Pons (tissue), 1 donor: ENCODE results near the gene FBXL7.

Source experiments
- DNase-seq: peaks from one replicate; pipeline ENCODE4 v3.0.0-alpha.2; 2016; ENCODE audit warnings: low spot score

The FBXL7 gene

DNA sequence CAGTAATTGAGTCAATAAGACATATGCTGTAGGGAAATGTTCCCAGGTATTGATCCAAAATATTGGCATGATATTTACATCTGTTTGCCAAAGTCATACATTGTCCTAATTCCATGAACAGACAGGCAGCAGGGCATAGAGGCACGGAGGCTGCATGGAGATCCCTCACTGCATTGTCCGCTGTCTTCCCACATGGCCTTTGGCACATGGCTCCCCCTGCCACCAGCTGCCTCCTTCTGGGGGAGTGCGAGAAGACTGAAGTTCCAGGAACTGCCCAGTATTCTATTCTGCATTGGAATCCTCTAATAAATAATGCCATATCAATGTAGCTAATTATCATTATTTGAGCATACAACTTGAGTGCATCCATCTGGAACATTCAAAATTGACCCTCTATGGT, 269.0 kb downstream of the FBXL7 start:
- no peak for DNase-seq

- DNase-seq, result no peak
Measured at GRCh38 chr5:15772131-15772530, 272.2 kb downstream of the FBXL7 start.

DNA sequence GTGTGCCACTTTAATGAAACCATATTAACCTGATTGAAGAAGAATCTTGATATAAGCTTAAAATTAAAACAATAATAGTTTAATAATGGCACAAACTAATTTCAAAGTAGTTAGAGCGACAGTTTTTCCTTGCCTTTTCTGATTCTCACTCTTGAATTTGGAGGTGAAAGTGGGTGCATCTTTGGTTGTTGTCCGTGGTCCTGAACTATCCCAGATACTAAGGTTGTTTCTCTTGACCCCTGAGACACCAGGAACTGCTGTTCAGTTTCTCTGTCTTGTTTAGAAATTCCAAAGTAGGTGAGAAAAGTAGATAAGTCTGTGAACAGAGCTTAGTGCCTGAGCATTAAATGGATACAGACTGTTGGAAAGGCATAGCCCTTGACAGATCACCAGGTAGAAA, 274.7 kb downstream of the FBXL7 start:
- no peak for DNase-seq

GRCh38 chr5:15776346-15776745, 276.4 kb downstream of the FBXL7 start:
- no peak for DNase-seq

DNA sequence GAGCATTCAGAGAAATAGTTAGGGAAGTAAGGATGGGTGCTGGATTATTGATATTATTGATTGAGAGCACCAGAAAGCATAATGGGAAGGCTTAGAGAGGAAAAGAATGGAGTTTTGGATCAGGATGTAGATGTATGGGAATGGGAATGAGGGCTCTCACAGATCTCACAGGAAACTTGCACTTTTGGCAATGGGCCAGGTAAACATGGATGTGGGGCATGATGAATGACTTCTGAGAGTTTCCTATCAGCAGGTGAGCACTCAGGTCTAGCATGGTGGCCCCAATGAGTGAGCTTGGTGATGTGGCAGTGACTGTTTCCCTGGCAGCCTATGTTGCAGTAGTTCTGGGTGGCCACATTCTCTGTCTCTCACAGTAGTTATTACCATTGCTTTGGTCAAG, 283.8 kb downstream of the FBXL7 start:
- no peak for DNase-seq

DNA sequence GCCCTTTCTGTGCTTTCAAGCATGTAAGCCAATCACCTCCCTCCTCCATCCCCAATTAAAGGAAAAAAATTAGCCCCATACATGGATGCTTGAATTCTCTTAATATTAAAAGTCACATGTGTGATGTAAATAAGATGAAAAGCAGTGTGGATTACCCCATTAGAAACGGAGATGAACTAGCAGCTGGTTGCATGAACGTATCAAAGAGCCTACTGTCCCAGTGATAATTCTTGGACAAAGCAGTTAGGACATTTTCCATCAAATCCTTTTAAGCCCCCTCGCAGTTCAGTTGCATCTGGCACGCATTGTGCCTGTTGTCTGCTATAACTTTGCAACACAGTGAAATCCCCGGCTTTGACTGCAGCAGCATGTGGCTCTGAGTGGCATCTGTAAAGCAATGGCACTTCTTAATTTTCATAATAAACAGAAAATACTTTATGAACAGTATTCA, 285.6 kb downstream of the FBXL7 start:
- peak; percentile 81 for DNase-seq

DNA sequence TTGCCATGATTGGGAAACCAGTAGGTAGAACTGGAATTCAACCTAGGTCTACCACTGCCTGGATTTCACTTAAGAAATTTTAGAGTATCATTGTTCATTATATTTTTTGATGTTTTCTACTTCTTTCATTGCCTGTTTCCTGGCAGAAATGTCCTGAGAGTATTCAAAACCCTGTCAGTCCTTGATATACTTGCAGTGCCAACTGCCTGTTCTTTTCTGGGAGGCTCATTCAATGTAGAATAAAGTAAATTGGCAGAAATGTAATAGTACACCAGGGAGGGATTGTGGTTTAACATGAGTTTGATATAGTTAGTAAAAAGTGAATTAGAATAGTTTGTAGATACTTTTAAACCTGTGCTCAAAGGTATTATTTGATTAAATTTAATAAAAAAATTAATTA, 286.3 kb downstream of the FBXL7 start:
- DNase-seq, result no peak

DNA sequence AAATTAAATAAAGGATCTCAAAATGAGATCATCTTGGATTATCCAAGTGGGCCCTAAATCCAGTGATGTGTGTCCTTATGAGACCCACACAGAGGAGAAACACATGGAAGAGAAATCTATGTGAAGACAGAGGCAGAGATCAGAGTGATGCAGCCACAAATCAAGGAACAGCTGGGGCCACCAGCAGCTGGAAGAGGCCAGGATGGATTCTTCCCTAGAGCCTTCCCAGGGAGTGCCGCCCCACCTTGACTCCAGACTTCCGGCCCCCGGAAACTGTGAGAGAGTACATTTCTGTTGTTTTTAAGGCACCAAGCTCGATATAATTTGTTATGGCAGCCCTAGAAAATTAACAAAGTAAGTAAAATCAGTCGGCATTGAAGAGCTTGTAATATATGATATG, 286.9 kb downstream of the FBXL7 start:
- no peak for DNase-seq

DNA sequence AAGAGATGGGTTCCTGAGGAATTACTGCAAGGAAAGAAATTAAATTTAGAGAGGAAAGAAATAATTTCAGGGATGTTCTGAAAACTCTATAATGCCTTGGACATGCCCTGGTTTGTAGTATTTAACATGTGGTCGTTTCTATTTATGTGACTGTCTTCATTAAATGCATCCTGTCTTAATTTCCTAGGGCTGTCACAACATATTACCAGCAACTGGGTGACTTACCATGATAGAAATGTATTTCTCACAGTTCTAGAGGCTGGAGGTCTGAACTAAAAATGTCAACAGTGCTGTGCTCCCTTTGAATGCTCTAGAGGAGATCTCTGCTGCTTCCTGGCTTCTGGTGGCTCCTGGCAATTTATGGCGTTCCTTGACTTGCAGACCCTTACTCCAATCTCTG, 287.7 kb downstream of the FBXL7 start:
- DNase-seq, result no peak

- no peak for DNase-seq
Measured at GRCh38 chr5:15789642-15790041, 289.7 kb downstream of the FBXL7 start.

DNA sequence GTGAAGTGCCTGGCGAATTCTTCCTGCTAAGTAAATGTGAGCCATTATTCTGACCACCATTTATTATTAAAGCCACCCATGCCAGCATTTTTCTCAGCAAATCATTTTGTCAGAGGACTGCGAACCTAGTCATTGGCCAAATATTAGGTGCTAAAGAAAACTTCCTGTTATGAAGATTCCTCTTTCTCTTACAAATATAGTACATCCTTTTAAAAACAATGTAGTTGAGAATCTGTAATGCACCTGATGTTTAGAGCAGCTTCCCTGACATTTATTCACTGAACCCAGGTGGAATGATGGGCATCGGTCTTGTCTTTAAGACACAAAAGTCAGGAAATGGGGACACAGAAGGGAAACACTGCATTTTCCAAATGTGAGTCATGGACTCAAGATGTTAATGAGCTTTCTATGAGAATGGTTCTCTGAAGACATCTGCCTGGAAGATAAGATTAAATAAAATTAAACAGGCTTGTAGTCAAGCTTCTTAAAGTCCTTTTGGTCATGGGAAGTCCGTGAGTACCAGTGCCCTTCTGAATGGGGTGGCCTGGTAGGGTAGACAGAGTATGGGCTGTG, 290.6 kb downstream of the FBXL7 start:
- no peak for DNase-seq

GRCh38 chr5:15791274-15791673, 291.3 kb downstream of the FBXL7 start:
- no peak for DNase-seq

DNA sequence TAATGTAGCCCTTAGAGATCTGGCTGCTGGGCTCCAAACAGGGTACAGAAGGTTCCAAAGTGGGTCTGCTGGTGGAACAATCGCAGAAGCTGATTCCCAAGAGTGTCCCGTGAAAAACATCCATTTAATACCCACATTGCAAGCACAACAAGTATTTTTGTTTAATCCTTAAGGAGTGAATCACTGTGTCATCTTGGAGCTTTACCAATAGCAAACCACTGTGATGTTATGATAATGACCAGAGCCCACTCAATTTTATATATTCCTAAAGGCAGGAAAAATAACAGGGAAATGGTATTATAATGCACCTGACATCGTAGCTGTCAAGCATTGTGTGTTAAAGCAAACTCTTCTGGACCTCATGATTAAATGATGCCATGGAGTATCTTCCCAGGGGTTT, 291.9 kb downstream of the FBXL7 start:
- no peak for DNase-seq

- peak; percentile 96 for DNase-seq
Measured at GRCh38 chr5:15794052-15794985, 294.3 kb downstream of the FBXL7 start.

DNA sequence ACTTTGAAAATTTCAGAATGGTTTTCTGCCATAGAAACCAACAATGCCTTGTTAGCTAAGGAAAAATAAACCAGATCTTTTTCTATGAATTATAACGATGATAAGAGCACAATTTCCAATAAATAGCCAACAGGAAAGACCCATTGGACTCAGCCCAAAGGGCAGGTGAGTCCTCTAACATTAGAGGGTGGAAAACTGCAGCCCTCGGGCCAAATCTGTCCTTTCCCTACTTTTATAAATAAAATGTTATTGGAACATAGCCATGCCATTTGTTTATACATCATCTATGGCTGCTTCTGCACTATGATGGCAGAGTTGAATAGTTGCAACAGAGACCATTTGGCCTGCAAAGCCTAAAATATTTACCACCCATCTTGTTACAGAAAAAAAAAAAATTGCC, 296.1 kb downstream of the FBXL7 start:
- DNase-seq, result no peak

DNA sequence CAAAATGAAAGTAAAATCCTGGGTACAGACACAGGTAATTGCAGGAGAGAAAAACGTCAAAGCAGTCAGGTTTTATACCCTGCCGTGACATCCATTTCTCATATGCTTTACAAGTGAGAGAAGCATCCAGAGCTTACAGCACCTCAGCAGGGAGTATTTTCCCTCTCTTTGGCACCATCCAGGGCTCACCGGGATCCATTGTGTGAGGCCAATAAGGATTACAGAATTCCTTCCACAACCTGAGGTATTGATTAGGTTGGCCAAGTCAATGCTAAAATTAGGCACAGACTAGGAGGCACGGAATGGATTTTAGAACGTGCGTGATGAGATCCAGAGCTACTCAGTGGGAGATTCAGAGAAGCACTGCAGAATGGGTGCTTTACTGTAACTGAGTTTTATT, 296.6 kb downstream of the FBXL7 start:
- no peak for DNase-seq

DNA sequence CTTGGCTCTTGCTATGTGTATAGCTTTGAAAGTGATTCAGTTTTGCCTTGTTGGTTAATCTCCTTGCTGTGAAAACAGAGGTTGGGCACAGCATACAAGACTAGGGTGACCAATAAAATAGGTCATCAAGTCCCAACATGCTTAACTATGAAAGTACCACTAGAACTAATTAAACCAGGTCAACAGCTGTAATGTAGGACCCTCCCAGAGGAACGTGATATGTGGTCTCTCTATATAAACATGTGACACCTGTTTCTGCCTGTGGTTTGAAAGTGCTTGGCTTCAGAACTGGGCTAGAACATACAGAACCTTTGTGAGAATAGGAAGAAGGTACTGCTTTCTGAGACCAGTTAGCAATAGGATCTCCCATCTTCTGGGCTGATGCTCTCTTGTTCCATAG, 297.1 kb downstream of the FBXL7 start:
- DNase-seq, result no peak

GRCh38 chr5:15798006-15798405, 298.0 kb downstream of the FBXL7 start:
- peak; percentile 80 for DNase-seq

GRCh38 chr5:15799014-15799413, 299.0 kb downstream of the FBXL7 start:
- no peak for DNase-seq

GRCh38 chr5:15799612-15800011, 299.6 kb downstream of the FBXL7 start:
- no peak for DNase-seq

DNA sequence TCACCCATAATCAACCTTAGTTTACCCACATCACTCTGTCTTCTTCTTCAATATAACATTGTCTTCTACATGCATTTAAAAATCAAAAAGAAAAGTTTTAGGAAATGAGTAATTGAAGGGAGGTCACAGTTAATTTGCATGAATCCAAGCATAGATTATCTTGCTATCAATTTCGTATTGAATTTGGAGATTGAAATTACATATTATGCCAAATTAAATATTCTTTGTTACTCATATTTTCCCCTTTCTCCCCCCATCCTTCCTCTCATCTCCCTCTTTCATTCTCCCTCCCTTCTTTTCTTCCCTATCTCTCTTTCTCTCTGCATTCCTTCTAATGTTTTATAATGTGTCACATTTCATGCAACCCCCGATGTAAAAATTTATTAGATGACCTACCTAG, 303.3 kb downstream of the FBXL7 start:
- DNase-seq, result no peak

- DNase-seq, result no peak
Measured at GRCh38 chr5:15806613-15807012, 306.6 kb downstream of the FBXL7 start.

DNA sequence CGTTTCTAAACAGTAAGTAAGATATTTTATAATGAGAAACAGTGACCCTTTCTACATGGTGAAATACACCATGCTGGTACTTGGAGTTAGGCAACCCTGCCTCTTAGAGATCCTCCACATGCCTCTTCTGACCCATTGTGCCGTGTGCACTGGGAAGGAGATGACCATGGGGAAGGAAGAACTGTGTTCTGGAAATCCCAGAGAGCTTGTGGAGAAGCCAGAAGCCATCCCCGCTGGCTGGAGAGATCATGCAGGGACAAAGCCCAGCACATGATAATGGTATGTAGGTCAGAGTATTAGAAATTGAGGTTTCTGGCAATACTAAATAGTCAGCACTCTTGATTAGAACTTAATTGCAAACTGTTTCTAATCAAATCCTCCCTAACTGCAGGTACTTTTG, 307.3 kb downstream of the FBXL7 start:
- DNase-seq, result no peak

GRCh38 chr5:15807871-15808270, 307.9 kb downstream of the FBXL7 start:
- peak; percentile 82 for DNase-seq
